ENCODE data around the gene NCAM1. TPM values are rescaled to one million over a fixed set of nuclear protein-coding genes. Genes with fewer than 3 reads are reported as not detected.

NCAM1 gene
- total and polyA plus RNA-seq, 10 donors = 0.41 to 13.2 (median 7.1) TPM

DNA sequence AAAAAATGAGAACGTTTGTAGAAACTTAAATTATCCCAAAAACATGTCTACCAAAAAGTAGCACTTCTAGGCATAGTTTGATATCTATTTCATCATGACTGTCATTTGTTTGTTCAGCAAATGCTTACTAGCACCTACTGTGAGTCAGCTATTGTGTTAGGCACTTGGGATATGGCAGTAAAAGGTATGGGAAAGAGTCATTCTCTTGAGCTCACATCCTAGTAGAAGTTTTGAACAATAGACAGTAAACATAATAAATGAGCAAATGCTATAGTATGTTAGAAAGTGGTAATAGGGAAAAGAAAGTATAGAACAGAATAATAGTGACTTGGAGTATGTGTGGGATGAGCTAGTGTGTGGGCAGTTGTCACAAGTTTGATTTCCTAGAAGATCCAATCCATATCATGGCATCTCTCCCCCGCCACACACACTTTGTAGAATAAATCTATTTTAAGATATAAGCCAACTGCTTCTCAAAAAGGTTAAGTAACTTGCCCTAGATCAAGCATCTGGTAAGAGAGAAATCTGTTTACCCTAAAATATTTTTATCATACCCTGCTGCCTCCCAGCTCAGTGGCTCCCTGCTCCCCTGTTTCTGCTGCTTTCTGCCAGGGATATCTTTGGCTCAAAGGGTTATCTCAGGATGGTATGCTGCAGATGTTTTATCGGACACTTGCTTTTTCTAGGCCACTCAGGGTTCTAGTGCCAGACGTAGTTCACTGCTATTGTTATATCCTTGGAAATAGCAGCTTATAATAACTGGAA is 129.7 kb downstream of the NCAM1 start:
- no peak overlapping the region for H3K27ac ChIP-seq
- TF ChIP-seq POLR2A (IDR thresholded peaks at IDR 0.05) (no peak), POLR2AphosphoS5 (IDR thresholded peaks at IDR 0.05) (no peak)
- TF ChIP-seq, protein P1, sequence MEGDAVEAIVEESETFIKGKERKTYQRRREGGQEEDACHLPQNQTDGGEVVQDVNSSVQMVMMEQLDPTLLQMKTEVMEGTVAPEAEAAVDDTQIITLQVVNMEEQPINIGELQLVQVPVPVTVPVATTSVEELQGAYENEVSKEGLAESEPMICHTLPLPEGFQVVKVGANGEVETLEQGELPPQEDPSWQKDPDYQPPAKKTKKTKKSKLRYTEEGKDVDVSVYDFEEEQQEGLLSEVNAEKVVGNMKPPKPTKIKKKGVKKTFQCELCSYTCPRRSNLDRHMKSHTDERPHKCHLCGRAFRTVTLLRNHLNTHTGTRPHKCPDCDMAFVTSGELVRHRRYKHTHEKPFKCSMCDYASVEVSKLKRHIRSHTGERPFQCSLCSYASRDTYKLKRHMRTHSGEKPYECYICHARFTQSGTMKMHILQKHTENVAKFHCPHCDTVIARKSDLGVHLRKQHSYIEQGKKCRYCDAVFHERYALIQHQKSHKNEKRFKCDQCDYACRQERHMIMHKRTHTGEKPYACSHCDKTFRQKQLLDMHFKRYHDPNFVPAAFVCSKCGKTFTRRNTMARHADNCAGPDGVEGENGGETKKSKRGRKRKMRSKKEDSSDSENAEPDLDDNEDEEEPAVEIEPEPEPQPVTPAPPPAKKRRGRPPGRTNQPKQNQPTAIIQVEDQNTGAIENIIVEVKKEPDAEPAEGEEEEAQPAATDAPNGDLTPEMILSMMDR (IDR thresholded peaks at IDR 0.05 in 8 of 11, conservative IDR thresholded peaks at IDR 0.05 in 3 of 11) = no peak
- no peaks in the 10 kb centered on the region for H3K9me3 ChIP-seq
- no peaks in the 10 kb centered on the region for H3K27me3 ChIP-seq (replicated peaks in 1 of 7)
- intact Hi-C loops (cut with DNase I; ENCODE audit: low total_unique reads) = no loop called here
- WGBS, 5 donors = 56 to 71% (median 67%) methylated on average over 4 of the region's 4 CpGs
- H3K36me3 ChIP-seq = no peaks in the 10 kb centered on the region
- no peaks in the 10 kb centered on the region for H3K4me1 ChIP-seq
- no peak overlapping the region for H3K4me3 ChIP-seq
- no peak for DNase-seq

DNA sequence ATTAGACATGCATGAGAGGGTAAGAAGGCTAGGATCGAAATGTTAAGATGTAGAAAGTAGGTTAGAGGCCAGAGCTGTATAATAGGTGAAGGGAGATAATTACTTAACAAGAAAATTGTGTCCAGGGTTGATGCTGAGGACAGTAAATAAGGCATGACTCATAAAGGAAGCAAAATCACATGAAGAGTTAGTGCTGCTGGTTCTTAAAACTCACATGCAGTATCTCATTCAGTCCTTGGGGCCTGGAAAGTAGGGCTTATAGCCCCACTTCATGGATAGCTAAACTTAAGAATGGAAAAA is 130.2 kb downstream of the NCAM1 start:
- no peaks in the 10 kb centered on the region for H3K4me1 ChIP-seq
- no peaks in the 10 kb centered on the region for H3K36me3 ChIP-seq
- DNase-seq = no peak
- no peak for TF ChIP-seq POLR2A (IDR thresholded peaks at IDR 0.05)
- TF ChIP-seq, protein P1 (IDR thresholded peaks at IDR 0.05 in 8 of 11, conservative IDR thresholded peaks at IDR 0.05 in 3 of 11) = no peak
- no peak for TF ChIP-seq POLR2AphosphoS5 (IDR thresholded peaks at IDR 0.05)
- H3K27ac ChIP-seq = no peak overlapping the region
- H3K4me3 ChIP-seq = no peak overlapping the region
- no peaks in the 10 kb centered on the region for H3K9me3 ChIP-seq
- intact Hi-C loops (cut with DNase I; ENCODE audit: low total_unique reads) = no loop called here
- no peaks in the 10 kb centered on the region for H3K27me3 ChIP-seq (replicated peaks in 1 of 7)
- 47 to 68% (median 51%) methylated on average over 1 of the region's 1 CpG for WGBS, 5 donors

DNA sequence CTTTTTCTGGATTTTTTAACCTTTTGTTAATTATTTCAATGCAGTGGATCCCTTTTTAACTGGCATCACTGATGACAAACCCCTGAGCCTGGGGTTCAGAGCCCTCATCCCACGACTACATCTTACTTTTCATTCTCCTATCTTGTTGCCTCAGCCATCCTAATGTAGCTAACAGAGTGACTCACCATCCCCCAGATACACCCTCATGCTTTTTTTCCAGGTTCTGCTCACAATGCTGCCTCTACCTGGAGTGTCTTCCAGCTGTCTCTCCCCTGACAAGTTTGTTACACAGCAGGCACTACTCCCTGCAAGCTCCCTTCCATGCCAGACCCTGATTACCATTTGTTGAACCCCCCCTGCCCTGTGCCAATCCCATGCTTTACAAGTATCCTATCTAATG is 135.4 kb downstream of the NCAM1 start:
- no peaks in the 10 kb centered on the region for H3K27me3 ChIP-seq (replicated peaks in 1 of 7)
- no peaks in the 10 kb centered on the region for H3K9me3 ChIP-seq
- H3K36me3 ChIP-seq = no peaks in the 10 kb centered on the region
- no peak for DNase-seq
- no peak overlapping the region for H3K27ac ChIP-seq
- intact Hi-C loops (cut with DNase I; ENCODE audit: low total_unique reads) = no loop called here
- 32 to 70% (median 59%) methylated on average over 1 of the region's 1 CpG for WGBS, 5 donors
- TF ChIP-seq POLR2A (IDR thresholded peaks at IDR 0.05) = no peak
- no peaks in the 10 kb centered on the region for H3K4me1 ChIP-seq
- H3K4me3 ChIP-seq = no peak overlapping the region

DNA sequence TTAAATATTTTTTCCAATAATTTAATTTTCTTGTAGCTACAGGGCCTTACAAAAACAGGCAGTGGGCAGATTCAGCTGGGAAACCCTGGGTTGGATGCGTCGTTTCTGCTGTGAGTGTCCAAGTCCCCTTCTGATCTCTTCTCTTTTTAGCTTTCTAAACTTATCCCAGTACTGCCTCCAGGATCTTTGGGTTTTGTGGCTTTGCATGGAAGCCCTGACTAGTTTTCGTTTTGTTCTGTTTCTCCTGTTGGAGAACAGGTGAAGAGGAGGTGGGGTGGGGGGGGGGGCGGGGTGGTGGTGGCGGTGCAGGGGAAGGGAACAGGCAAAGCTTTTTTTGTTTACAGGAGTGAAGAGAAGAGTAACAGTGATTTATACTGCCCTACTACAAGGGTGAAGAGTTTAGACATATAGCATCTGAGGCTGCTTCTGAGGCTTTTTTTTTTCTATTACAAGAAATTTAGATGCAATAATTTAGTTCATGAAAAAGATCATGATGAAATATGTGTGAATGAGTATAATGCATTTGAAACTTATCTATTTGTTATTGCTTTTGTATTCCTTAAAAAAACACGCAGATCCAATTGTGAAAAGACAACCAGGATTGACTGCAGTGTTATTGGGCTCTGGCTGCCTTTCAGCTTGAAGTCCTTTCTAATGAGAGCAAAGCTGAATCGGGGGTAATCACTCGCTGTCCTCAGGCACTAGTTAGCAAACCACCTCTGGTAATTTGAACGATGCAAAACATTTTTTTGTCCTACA is 142.9 kb downstream of the NCAM1 start:
- no peak overlapping the region for H3K27ac ChIP-seq
- no peaks in the 10 kb centered on the region for H3K27me3 ChIP-seq (replicated peaks in 1 of 7)
- TF ChIP-seq, protein P1 (IDR thresholded peaks at IDR 0.05 in 8 of 11, conservative IDR thresholded peaks at IDR 0.05 in 3 of 11) = no peak
- no peak for TF ChIP-seq POLR2A (IDR thresholded peaks at IDR 0.05)
- TF ChIP-seq POLR2AphosphoS5 (IDR thresholded peaks at IDR 0.05) = no peak
- no peak overlapping the region for H3K4me3 ChIP-seq
- intact Hi-C loops (cut with DNase I; ENCODE audit: low total_unique reads) = no loop called here
- no peaks in the 10 kb centered on the region for H3K4me1 ChIP-seq
- 52 to 72% (median 53%) methylated on average over 8 to 9 of the region's 9 CpGs for WGBS, 5 donors
- no peaks in the 10 kb centered on the region for H3K9me3 ChIP-seq
- H3K36me3 ChIP-seq = no peaks in the 10 kb centered on the region
- DNase-seq = no peak

All from spleen (tissue), 11 donors.